ENCODE data around the gene ST6GALNAC3.

The ST6GALNAC3 gene

DNA sequence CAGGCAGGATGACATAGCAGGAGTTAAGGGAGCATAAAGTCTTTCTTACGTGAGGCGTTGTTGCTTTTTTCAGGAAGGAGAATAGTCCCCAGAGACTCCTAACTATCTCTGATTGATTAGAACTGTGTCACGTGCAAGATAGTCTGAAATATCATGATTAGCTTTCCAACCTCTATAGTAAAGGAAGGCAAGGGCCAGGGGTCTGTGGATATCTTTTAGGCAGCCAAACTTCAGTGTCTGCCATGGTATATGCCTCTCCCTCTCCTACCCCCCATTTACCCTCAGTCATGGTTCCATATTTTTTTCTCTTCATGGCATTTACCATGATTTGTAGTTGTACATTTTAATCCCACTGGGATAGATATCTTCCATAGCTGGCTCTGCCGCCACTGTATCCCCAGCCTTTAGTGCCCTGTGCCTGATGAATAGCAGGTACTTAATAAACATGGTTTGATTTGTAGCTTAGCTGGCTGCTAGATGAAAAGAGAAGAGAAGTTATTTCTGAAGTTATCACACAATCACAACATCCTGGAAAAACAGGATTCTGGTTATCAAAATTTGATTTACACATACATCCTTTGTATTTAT is 474.1 kb downstream of the ST6GALNAC3 start:
- TF ChIP-seq, protein P1, sequence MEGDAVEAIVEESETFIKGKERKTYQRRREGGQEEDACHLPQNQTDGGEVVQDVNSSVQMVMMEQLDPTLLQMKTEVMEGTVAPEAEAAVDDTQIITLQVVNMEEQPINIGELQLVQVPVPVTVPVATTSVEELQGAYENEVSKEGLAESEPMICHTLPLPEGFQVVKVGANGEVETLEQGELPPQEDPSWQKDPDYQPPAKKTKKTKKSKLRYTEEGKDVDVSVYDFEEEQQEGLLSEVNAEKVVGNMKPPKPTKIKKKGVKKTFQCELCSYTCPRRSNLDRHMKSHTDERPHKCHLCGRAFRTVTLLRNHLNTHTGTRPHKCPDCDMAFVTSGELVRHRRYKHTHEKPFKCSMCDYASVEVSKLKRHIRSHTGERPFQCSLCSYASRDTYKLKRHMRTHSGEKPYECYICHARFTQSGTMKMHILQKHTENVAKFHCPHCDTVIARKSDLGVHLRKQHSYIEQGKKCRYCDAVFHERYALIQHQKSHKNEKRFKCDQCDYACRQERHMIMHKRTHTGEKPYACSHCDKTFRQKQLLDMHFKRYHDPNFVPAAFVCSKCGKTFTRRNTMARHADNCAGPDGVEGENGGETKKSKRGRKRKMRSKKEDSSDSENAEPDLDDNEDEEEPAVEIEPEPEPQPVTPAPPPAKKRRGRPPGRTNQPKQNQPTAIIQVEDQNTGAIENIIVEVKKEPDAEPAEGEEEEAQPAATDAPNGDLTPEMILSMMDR (IDR thresholded peaks at IDR 0.05; ENCODE audit: control insufficient read depth, insufficient read depth, low read depth, low read length, missing control alignments) = no peak
- no peak for DNase-seq (ENCODE audit: low read depth)
- H3K4me3 ChIP-seq (ENCODE audit: control insufficient read depth, low read depth, low read length) = no peak overlapping the region

DNA sequence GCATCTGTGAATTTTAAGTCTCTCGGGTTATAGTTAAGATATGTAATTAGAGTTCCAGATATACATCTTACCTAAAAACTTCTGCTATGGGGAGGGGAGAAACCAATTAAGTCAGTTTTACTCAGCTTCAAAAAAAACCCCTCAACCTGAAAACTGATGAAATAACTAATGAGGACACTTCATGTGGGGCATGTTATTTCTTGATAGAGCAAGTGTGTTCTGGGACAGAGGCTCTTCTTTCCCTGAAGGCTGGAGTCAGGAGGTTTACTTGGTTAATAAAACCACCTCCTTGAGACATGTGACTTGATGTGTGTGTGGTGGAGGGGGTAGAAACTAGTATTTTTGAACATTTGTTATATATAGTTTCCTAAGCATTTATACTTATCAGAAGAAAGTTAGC is 479.7 kb downstream of the ST6GALNAC3 start:
- TF ChIP-seq, protein P1 (IDR thresholded peaks at IDR 0.05; ENCODE audit: control insufficient read depth, insufficient read depth, low read depth, low read length, missing control alignments) = no peak
- no peak overlapping the region for H3K4me3 ChIP-seq (ENCODE audit: control insufficient read depth, low read depth, low read length)
- no peak for DNase-seq (ENCODE audit: low read depth)

DNA sequence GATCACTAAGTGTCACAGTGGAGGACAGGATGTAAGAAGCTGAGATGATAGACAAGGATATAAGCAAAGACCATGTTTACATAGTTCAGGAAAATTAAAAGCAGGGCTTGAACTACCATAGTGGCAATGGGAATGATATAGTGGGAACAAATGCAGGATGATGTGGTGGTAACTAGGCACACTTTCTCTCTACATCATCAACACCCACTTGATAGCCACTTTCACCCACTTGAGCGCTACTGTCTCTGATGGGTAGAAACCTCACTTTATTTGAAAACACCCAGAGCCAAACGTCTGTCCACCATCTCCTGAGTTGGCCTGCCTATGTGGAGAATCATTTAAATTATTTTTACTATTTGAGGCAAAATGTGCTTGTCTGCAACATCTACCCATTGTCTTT is 487.7 kb downstream of the ST6GALNAC3 start:
- TF ChIP-seq, protein P1 (IDR thresholded peaks at IDR 0.05; ENCODE audit: control insufficient read depth, insufficient read depth, low read depth, low read length, missing control alignments) = no peak
- DNase-seq (ENCODE audit: low read depth) = no peak
- H3K4me3 ChIP-seq (ENCODE audit: control insufficient read depth, low read depth, low read length) = no peak overlapping the region

DNA sequence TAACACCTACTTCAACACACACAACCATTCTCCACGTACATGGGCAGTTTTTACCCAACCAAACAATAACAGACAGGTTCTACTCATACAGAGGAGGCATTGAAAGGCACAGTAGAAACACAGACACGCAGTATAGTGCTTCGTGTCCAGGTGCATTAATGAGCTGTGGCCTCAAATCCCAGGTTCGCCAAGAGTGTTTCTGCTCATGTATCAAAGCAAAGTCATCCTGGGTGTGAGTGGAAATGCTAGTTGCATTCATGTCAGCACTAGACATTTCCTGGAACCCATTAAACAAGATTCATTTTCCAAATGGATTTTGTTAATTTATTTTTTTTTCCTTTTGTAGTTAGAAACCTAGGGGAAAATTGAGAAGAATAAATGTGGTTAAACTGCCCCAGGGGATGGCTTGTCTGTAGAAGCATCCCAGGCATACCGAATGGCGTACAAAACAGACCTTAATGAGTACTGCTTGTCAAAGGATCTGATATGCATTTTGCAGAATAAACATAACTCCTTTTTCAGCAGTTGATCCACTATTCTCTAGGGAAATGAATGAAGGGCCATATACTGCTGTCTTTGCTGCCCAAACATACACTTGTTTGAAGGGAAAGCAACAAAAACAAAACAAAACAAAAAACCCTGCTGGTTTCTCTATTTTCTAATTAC is 494.2 kb downstream of the ST6GALNAC3 start:
- no peak overlapping the region for H3K4me3 ChIP-seq (ENCODE audit: control insufficient read depth, low read depth, low read length)
- DNase-seq (ENCODE audit: low read depth) = no peak
- TF ChIP-seq, protein P1 (IDR thresholded peaks at IDR 0.05; ENCODE audit: control insufficient read depth, insufficient read depth, low read depth, low read length, missing control alignments) = no peak

DNA sequence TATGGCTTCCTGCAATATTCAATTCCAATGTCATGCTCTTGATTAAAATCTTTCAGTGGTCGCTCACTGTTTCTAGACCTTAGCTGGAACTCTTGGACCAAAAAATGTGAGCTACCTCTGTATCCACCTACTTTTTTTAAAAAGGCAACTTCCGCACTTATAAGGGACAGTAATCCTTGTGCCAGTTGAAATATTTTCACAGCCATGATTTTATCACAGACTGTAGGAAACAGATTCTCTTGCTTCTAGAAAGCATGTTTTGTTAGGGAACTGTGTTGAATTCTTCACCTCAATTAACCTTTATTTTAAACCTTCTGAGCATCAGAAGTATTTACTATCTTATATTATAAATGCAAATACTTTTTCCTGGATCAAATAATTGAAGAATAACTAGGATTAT is 496.7 kb downstream of the ST6GALNAC3 start:
- no peak for DNase-seq (ENCODE audit: low read depth)
- TF ChIP-seq, protein P1 (IDR thresholded peaks at IDR 0.05; ENCODE audit: control insufficient read depth, insufficient read depth, low read depth, low read length, missing control alignments) = no peak
- no peak overlapping the region for H3K4me3 ChIP-seq (ENCODE audit: control insufficient read depth, low read depth, low read length)

DNA sequence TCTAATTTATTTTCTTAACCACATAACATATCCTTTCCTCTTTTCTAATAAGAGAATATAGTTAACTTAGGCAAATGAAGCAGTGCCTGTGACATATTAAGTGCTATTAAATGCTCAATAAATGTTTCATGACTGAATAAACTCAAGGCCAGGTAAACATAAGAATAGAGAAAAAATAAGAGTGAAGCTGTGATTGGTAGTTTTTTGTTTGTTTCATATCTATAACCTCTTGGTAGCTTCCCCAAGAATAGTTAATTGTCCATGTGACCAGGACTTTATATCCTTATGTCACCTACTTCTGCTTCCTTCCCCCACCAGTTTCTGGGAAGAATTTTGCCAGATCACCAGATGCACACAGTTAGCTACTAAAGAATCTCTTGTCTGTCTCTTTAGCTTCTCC is 497.7 kb downstream of the ST6GALNAC3 start:
- TF ChIP-seq, protein P1 (IDR thresholded peaks at IDR 0.05; ENCODE audit: control insufficient read depth, insufficient read depth, low read depth, low read length, missing control alignments) = no peak
- DNase-seq (ENCODE audit: low read depth) = no peak
- H3K4me3 ChIP-seq (ENCODE audit: control insufficient read depth, low read depth, low read length) = no peak overlapping the region
